ENCODE measurements around the gene XPO6. TPM values are rescaled to one million over a fixed set of nuclear protein-coding genes. Genes with fewer than 3 reads are reported as not detected.
"Not testable (repeated sequence)": the region's sequence is repeated elsewhere in the genome, so short reads cannot be mapped to it uniquely, and the experiment has no call there.

XPO6 gene
- total RNA-seq, 1 experiment from 2014 or later, result 135 TPM

DNA sequence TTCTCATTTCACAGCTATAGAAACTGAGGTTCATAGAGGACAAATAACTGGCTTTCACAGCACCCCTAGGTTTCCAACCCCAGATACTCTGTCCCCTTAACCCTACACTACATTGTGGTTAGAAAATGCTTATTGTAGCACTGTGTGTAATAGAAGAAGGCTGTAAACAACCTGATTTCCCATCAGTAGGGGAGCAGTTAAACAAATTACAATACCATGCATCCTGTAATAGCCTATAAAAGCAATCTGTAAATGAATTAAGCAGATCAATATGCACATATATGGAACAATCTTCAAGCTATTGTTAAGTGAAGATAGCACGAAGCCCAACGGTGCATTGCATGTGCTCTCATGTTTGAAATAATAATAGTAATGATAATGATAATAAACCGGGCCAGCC, 39.2 kb upstream of the XPO6 start:
- Histone ChIP-seq H3K9me3 (ENCODE audit: control insufficient read depth, insufficient read depth, low read depth, low read length) (no peaks in the 10 kb centered on the region), H3K27ac (ENCODE audit: low read length) (no peak overlapping the region), H3K4me3 (ENCODE audit: low read depth in 2 of 2, low read length in 2 of 2) (no peak overlapping the region), H3K36me3 (ENCODE audit: control insufficient read depth, insufficient read depth, low read length) (no peaks in the 10 kb centered on the region), H3K4me1 (ENCODE audit: control insufficient read depth, insufficient read depth, low read length) (no peaks in the 10 kb centered on the region), H3K27me3 (ENCODE audit: control insufficient read depth, insufficient read depth, low read length) (no peaks in the 10 kb centered on the region)
- DNase-seq (ENCODE audit: low read depth, low spot score) (no peak), ATAC-seq (no peak)
- intact Hi-C loops (cut with micrococcal nuclease; ENCODE audit: unreplicated experiment) (no loop called here), in situ Hi-C loops (cut with HindIII; ENCODE audit: low pct_unique_long_range_greater_than_20kb, low sequenced_read_pairs) (no loop called here)
- BruUV-seq (replicated peaks), result no TSS peak
- TF ChIP-seq SIN3A (IDR thresholded peaks at IDR 0.05; ENCODE audit: borderline replicate concordance, insufficient read depth, low read depth, low read length), result no peak
- no peak for TF ChIP-seq TCF7L2 (IDR thresholded peaks at IDR 0.05; ENCODE audit: low read depth, low read length)
- no peak for TF ChIP-seq POLR2AphosphoS5 (IDR thresholded peaks at IDR 0.05; ENCODE audit: low read depth, low read length)
- TF ChIP-seq, protein P1, sequence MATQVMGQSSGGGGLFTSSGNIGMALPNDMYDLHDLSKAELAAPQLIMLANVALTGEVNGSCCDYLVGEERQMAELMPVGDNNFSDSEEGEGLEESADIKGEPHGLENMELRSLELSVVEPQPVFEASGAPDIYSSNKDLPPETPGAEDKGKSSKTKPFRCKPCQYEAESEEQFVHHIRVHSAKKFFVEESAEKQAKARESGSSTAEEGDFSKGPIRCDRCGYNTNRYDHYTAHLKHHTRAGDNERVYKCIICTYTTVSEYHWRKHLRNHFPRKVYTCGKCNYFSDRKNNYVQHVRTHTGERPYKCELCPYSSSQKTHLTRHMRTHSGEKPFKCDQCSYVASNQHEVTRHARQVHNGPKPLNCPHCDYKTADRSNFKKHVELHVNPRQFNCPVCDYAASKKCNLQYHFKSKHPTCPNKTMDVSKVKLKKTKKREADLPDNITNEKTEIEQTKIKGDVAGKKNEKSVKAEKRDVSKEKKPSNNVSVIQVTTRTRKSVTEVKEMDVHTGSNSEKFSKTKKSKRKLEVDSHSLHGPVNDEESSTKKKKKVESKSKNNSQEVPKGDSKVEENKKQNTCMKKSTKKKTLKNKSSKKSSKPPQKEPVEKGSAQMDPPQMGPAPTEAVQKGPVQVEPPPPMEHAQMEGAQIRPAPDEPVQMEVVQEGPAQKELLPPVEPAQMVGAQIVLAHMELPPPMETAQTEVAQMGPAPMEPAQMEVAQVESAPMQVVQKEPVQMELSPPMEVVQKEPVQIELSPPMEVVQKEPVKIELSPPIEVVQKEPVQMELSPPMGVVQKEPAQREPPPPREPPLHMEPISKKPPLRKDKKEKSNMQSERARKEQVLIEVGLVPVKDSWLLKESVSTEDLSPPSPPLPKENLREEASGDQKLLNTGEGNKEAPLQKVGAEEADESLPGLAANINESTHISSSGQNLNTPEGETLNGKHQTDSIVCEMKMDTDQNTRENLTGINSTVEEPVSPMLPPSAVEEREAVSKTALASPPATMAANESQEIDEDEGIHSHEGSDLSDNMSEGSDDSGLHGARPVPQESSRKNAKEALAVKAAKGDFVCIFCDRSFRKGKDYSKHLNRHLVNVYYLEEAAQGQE (IDR thresholded peaks at IDR 0.05; ENCODE audit: insufficient read depth in 1 of 2, low read depth in 2 of 2, low read length in 1 of 2), result no peak
- TF ChIP-seq, protein P2, sequence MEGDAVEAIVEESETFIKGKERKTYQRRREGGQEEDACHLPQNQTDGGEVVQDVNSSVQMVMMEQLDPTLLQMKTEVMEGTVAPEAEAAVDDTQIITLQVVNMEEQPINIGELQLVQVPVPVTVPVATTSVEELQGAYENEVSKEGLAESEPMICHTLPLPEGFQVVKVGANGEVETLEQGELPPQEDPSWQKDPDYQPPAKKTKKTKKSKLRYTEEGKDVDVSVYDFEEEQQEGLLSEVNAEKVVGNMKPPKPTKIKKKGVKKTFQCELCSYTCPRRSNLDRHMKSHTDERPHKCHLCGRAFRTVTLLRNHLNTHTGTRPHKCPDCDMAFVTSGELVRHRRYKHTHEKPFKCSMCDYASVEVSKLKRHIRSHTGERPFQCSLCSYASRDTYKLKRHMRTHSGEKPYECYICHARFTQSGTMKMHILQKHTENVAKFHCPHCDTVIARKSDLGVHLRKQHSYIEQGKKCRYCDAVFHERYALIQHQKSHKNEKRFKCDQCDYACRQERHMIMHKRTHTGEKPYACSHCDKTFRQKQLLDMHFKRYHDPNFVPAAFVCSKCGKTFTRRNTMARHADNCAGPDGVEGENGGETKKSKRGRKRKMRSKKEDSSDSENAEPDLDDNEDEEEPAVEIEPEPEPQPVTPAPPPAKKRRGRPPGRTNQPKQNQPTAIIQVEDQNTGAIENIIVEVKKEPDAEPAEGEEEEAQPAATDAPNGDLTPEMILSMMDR (IDR thresholded peaks at IDR 0.05), result no peak
- ChIA-PET CTCF (no interaction called here), POLR2A (interaction anchor here (0.6 kb wide), 1 partner anchor 55 kb away, joined by 7 read pairs; no protein-coding TSS in a partner anchor)

DNA sequence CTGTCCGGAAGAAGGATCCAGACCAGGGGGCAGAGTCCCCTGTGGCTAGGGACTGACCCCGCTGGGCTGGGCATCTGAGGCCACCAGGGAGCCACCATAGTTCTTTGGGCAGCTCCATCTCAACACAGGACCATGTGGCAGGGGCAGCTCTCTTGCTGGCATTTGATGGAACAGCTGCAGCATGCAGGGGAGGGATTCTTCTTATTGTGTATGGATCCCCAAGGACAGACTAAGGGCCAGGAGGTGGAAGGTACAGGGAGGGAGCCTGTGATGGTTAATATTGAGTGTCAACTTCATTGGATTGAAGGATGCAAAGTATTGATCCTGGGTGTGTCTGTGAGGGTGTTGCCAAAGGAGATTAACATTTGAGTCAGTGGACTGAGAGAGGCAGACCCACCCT, 37.7 kb upstream of the XPO6 start:
- intact Hi-C loops (cut with micrococcal nuclease; ENCODE audit: unreplicated experiment); in situ Hi-C loops (cut with HindIII; ENCODE audit: low pct_unique_long_range_greater_than_20kb, low sequenced_read_pairs); ATAC-seq; H3K27me3 ChIP-seq (ENCODE audit: control insufficient read depth, insufficient read depth, low read length); H3K36me3 ChIP-seq (ENCODE audit: control insufficient read depth, insufficient read depth, low read length); H3K27ac ChIP-seq (ENCODE audit: low read length); H3K9me3 ChIP-seq (ENCODE audit: control insufficient read depth, insufficient read depth, low read depth, low read length); BruUV-seq (replicated peaks); H3K4me1 ChIP-seq (ENCODE audit: control insufficient read depth, insufficient read depth, low read length); CTCF ChIA-PET; POLR2A ChIA-PET; DNase-seq (ENCODE audit: low read depth, low spot score); H3K4me3 ChIP-seq (ENCODE audit: low read depth in 2 of 2, low read length in 2 of 2): not testable (repeated sequence)

DNA sequence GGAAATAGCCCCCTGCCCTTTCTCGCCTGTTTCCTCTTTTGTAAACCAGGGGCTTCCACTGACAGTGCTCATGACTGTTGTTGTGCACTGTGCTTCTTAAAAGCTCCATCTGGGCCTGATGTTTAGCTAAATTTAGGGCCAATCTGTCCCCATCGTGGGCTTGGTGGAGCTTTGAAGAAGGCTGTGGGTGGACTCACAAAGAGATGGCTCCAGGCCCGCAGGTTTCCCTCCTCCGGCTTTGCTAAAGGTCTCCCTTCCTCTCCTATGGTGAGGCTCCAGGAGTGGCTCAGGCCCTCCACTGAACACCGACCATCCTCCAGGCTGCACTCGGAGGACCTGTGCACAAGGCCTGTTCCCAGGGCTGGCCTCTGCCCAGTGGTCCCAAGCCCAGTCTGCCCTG, 30.2 kb upstream of the XPO6 start:
- ATAC-seq, result no peak
- TF ChIP-seq, protein P2 (IDR thresholded peaks at IDR 0.05), result no peak
- TF ChIP-seq, protein P1 (IDR thresholded peaks at IDR 0.05; ENCODE audit: insufficient read depth in 1 of 2, low read depth in 2 of 2, low read length in 1 of 2), result no peak
- no peak for TF ChIP-seq SIN3A (IDR thresholded peaks at IDR 0.05; ENCODE audit: borderline replicate concordance, insufficient read depth, low read depth, low read length)
- TF ChIP-seq POLR2AphosphoS5 (IDR thresholded peaks at IDR 0.05; ENCODE audit: low read depth, low read length), result no peak
- TF ChIP-seq TCF7L2 (IDR thresholded peaks at IDR 0.05; ENCODE audit: low read depth, low read length), result no peak
- CTCF ChIA-PET, result no interaction called here
- Histone ChIP-seq H3K36me3 (ENCODE audit: control insufficient read depth, insufficient read depth, low read length) (no peaks in the 10 kb centered on the region), H3K27me3 (ENCODE audit: control insufficient read depth, insufficient read depth, low read length) (no peaks in the 10 kb centered on the region), H3K4me3 (ENCODE audit: low read depth in 2 of 2, low read length in 2 of 2) (no peak overlapping the region), H3K4me1 (ENCODE audit: control insufficient read depth, insufficient read depth, low read length) (no peaks in the 10 kb centered on the region), H3K9me3 (ENCODE audit: control insufficient read depth, insufficient read depth, low read depth, low read length) (0 out of 2 replicates have a peak, but pooled peaks cover 4% of the 10 kb centered on the region), H3K27ac (ENCODE audit: low read length) (no peak overlapping the region)
- POLR2A ChIA-PET, result no interaction called here
- intact Hi-C loops (cut with micrococcal nuclease; ENCODE audit: unreplicated experiment) (no loop called here), in situ Hi-C loops (cut with HindIII; ENCODE audit: low pct_unique_long_range_greater_than_20kb, low sequenced_read_pairs) (no loop called here)
- no TSS peak for BruUV-seq (replicated peaks)
- DNase-seq (ENCODE audit: low read depth, low spot score), result no peak

All from Panc1 (cell line).